Cerebellar cortex (tissue), 1 donor: Measurements from ENCODE around the gene TSPAN10.
"Not testable (repeated sequence)": the region's sequence is repeated elsewhere in the genome, so short reads cannot be mapped to it uniquely, and the experiment has no call there.

Source experiments
- DNase-seq: peaks from one replicate; pipeline ENCODE4 v3.0.0-alpha.2; 2015; ENCODE audit warnings: low spot score

Gene TSPAN10

GRCh38 chr17:81636505-81637288, at the start of gene TSPAN10, which contains the start of gene NPLOC4:
Gene TSPAN10 (plus strand): TSS chr17:81637196. CDS start chr17:81642413, 5,217 bp downstream.
Gene NPLOC4 (minus strand): TSS chr17:81637112. CDS start chr17:81636930, 182 bp downstream.
- peak; percentile 72 for DNase-seq

GRCh38 chr17:81589612-81590011, 47.4 kb upstream of the TSPAN10 start:
- DNase-seq = no peak

- no peak for DNase-seq
These were observed 46.9 kb upstream of the TSPAN10 start for GRCh38 chr17:81590121-81590520.

DNA sequence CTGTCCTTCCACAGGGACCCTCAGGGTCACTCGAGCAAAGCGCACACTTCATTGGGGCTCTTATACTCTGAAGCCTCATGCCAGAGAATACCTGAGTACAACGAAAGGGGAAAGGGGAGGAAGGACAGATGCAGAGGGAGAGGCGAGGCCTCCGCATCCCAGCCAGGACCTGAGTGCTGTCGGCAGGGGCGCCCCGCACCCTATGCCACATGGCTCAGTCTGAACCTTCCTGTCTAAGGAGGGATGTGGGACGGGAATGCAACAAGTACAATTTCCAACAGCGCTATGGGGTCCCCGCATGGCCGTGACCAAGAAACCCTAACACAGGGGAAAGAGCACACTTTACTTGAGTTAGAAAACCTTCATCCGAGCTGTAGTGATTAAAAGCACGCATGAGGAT, 45.0 kb upstream of the TSPAN10 start:
- DNase-seq = no peak

GRCh38 chr17:81593105-81593871, 43.7 kb upstream of the TSPAN10 start:
- DNase-seq = no peak

GRCh38 chr17:81599719-81600486, 37.1 kb upstream of the TSPAN10 start:
- DNase-seq = no peak

- DNase-seq = peak; percentile 81
These were observed 35.4 kb upstream of the TSPAN10 start for GRCh38 chr17:81601525-81602120.

GRCh38 chr17:81603846-81604610, 33.0 kb upstream of the TSPAN10 start:
- no peak for DNase-seq

GRCh38 chr17:81607431-81607830, 29.6 kb upstream of the TSPAN10 start:
- no peak for DNase-seq

- no peak for DNase-seq
These were observed 28.9 kb upstream of the TSPAN10 start for GRCh38 chr17:81608082-81608481.

DNA sequence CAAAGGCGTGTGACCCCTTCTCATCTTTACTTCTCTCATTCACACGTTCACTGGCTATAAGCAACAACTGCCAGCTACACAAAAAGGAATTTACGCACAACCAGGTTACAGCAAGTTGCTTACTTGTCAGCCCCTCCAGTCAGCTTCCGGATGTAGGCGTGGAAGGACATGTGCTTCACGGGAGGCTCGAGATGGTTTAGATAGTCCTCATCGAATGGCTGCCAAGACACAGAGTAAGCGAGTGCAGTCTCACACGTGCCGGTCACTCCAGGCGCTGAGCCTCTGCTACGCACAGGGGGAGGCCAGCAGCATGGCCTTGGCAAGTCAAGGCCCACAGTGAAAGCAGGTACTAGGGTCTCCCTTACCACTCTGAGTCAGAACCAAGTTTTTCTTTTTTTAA, 28.4 kb upstream of the TSPAN10 start:
- DNase-seq = no peak

DNA sequence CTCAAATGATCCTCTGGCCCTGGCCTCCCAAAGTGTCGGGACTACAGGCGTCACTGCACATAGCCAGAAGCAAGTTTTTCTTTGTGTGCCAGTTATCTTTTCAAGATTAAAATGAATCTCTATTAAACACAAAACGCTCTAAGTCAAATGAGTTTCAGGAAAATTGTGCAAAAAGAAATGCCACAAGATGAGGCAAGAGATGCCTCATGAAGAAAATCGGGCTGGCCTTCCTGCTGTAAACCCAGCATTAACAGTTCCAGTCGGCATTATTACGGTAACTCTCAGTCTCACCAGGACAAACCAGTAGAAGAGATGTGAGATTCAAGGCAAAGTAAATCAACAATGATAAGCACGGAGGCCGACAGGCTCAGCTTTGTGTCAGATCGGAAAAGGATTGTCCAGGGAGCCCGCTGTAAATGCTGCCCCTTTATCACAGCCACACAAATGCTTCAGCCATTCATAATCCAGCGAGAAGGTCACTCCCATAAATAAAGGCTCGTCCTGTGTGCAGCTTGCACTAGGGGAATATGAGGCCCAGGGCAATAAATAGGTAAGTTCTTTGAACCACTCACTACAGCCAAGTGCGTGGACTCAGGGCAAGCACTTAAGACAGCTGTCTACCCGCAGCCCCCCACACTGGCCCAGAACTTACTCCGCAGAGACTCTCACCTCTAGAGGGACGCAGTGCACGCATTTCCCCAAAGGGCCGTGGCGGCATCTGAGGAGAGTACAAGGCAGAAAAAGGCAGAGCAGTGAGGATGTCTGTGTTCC, 27.3 kb upstream of the TSPAN10 start:
- no peak for DNase-seq

DNA sequence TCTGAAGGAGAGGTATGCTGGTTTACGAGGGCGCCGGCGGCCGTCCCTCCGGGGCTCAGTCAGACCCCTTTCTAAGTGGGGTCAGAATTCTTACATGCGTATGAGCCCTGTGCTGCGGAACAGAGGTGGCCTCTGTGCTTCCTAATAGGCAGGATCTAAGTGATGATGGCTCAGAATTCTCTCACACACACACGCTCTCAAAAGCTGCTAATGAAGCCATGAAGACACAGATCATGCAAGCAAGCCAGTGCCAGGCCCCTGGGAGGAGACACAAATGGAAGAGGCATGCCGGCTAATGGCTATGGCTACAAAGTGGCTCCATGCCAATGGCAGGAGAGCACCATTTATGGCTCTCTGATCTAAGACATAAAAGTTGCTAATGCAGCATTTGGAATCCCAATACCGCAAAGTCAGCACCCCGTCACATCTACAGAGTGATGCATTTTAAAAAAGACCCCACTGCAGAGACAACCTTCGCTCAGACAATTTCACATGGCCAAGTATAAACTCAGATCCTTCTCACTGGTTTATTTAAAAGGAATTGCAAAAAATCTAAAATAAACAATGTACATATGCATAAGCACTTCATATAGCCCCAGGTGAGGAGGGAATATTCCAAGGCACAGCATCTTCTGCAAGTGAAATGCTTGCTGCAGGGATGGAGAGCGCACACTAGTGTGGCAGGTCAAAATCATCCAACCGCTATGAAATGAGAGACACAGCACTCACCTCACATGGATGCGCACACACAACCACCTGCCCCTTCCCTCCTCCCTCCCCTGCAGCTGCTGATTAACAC, 24.6 kb upstream of the TSPAN10 start:
- peak; percentile 24 for DNase-seq

GRCh38 chr17:81615401-81615930, 21.5 kb upstream of the TSPAN10 start:
- DNase-seq = no peak

GRCh38 chr17:81616877-81617276, 20.1 kb upstream of the TSPAN10 start:
- no peak for DNase-seq

- not testable (repeated sequence) for DNase-seq
These were observed 18.7 kb upstream of the TSPAN10 start for GRCh38 chr17:81618307-81618706.

DNA sequence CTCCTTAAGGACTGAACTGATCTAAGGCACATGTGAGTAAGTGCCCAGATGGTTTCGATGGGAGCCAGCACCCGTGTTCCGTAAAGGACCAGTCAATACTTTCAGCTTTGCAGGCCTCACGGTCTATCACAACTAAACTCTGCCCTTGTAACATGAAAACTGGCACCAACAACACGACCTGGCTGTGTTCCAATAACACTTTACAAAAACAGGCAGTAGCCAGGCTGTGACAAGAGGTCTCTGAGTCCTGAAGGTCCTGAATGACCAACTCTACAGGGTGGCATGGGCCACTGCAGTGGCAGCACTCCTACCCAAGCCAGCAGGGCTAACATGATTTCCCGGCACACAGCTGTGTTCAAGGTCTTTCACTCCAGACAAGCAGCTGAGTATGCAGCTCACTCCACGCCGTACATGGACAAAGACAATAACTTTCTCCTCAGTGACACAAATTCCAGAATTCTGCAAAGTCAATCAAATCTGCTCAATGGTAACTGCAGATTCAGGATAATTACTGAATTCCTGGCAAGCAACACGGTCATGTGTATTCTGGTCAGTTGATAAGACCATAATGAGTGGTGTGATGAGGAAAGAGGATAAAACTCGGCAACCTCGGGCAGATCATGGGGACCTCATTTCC, 15.4 kb upstream of the TSPAN10 start:
- DNase-seq = peak; percentile 24

GRCh38 chr17:81630274-81630673, 6.7 kb upstream of the TSPAN10 start:
- no peak for DNase-seq

- no peak for DNase-seq
These were observed 5.5 kb upstream of the TSPAN10 start for GRCh38 chr17:81631482-81631881.
